HEK293 (cell line): ENCODE results near the gene KIRREL1.

Experiments used
- CTCF ChIP-seq: fragments of 450-650 bp; formaldehyde crosslinking; IDR thresholded peaks from 2 replicates; pipeline ENCODE4 v1.5.1; 2016; ENCODE audit warnings: missing biosample characterization, missing genetic modification characterization
- HOXA7 ChIP-seq: sonication (generic); formaldehyde crosslinking; IDR thresholded peaks from 2 replicates; pipeline ENCODE4 v1.8.1; 2022; ENCODE audit warnings: missing genetic modification reagents, borderline replicate concordance
- KLF10 ChIP-seq: fragments of 450-650 bp; IDR thresholded peaks from 2 replicates; pipeline ENCODE4 v1.5.1; 2018; ENCODE audit warnings: missing biosample characterization, mild to moderate bottlenecking, missing genetic modification characterization
- PATZ1 ChIP-seq: fragments of 450-650 bp; formaldehyde crosslinking; IDR thresholded peaks from 2 replicates; pipeline ENCODE4 v1.5.1; 2016; ENCODE audit warnings: missing biosample characterization, missing genetic modification characterization
- REST ChIP-seq: fragments of 450-650 bp; formaldehyde crosslinking; IDR thresholded peaks from 2 replicates; pipeline ENCODE4 v1.5.1; 2016; ENCODE audit warnings: missing biosample characterization, missing genetic modification characterization
- ZNF292 ChIP-seq: fragments of 450-650 bp; formaldehyde crosslinking; IDR thresholded peaks from 2 replicates; pipeline ENCODE4 v1.5.1; 2016; ENCODE audit warnings: low read depth, missing biosample characterization, missing genetic modification characterization, borderline replicate concordance
- ZNF433 ChIP-seq: fragments of 450-650 bp; formaldehyde crosslinking; IDR thresholded peaks from 2 replicates; pipeline ENCODE4 v1.5.1; 2016; ENCODE audit warnings: missing biosample characterization, missing genetic modification characterization, low read depth
- ZNF555 ChIP-seq: fragments of 450-650 bp; formaldehyde crosslinking; conservative IDR thresholded peaks from 2 replicates; pipeline ENCODE4 v1.5.1; 2017; ENCODE audit warnings: missing biosample characterization, mild to moderate bottlenecking, missing genetic modification characterization, inconsistent platforms
- ZNF561 ChIP-seq: fragments of 450-650 bp; IDR thresholded peaks from 2 replicates; pipeline ENCODE4 v1.5.1; 2018; ENCODE audit warnings: missing biosample characterization, missing genetic modification characterization, borderline replicate concordance

GRCh38 chr1:157971769-157972168, 21.7 kb upstream of the KIRREL1 start:
- TF ChIP-seq ZNF433 (tag by site-specific recombination) (no peak), ZNF555 (tag by site-specific recombination) (no peak), CTCF (no peak), ZNF292 (tag by site-specific recombination) (no peak), KLF10 (tag by site-specific recombination) (no peak), PATZ1 (no peak), REST (tag by site-specific recombination) (no peak), ZNF561 (no peak), HOXA7 (CRISPR knock-in tag) (no peak)
